Measurements from ENCODE around the gene PADI2. TPM values are rescaled to one million over a fixed set of nuclear protein-coding genes. Genes with fewer than 3 reads are reported as not detected.

Gene PADI2
- total RNA-seq, 1 donor from 2014 or later, result 15.2 TPM

DNA sequence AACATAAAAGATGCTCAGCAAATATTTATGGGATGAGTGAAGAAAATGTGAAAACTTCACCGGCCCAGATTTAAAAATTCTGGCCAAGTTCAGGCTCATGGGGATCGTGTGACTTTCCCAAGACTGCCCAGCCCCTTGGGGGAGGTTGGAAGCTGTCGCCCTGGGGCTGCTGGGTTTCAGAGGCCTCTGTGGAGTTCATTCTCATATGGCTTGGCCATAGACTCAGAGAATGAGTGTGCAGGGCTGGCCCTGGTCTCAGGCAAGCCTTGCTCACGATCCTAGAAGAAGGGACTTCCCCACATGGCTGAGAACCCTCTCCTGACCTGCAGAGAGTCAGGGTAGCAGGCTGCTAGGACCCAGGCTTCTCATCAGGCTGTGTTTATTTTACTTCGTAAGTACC lies 24.6 kb downstream of the PADI2 start:
- no peak overlapping the region for H3K4me3 ChIP-seq (ENCODE audit: low read depth, low read length)
- DNase-seq (ENCODE audit: low read depth), result no peak
- TF ChIP-seq, protein P1, sequence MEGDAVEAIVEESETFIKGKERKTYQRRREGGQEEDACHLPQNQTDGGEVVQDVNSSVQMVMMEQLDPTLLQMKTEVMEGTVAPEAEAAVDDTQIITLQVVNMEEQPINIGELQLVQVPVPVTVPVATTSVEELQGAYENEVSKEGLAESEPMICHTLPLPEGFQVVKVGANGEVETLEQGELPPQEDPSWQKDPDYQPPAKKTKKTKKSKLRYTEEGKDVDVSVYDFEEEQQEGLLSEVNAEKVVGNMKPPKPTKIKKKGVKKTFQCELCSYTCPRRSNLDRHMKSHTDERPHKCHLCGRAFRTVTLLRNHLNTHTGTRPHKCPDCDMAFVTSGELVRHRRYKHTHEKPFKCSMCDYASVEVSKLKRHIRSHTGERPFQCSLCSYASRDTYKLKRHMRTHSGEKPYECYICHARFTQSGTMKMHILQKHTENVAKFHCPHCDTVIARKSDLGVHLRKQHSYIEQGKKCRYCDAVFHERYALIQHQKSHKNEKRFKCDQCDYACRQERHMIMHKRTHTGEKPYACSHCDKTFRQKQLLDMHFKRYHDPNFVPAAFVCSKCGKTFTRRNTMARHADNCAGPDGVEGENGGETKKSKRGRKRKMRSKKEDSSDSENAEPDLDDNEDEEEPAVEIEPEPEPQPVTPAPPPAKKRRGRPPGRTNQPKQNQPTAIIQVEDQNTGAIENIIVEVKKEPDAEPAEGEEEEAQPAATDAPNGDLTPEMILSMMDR (conservative IDR thresholded peaks at IDR 0.05; ENCODE audit: low read depth, low read length), result no peak

DNA sequence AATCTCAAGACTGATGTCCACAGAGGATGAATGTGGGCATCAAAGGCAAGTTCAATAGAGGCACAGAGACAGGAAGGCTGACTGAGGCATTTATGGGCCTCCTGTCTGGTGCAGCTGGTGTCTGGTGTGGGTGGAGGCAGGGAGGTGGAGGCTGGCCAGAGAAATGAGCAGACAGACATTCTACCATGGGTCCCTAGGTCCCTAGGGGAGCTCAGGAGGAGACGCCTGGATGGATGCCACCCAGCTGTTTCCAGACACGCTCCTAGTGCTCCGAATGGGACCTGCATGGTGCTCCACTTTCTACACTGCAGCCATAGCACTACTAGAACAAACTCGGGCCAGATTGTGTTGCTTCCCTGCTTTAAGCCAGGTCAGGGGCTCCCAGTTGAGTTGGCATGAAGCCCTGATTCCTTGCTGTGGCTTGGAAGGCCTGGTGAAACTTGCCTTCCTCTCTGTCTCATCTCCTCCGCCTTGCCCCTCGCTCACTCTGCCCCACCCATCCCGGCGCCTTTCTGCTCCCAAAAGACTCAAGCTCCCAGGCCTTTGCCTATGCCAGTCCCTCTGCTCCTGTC lies 25.3 kb downstream of the PADI2 start:
- H3K4me3 ChIP-seq (ENCODE audit: low read depth, low read length), result no peak overlapping the region
- TF ChIP-seq, protein P1 (conservative IDR thresholded peaks at IDR 0.05; ENCODE audit: low read depth, low read length), result no peak
- no peak for DNase-seq (ENCODE audit: low read depth)

DNA sequence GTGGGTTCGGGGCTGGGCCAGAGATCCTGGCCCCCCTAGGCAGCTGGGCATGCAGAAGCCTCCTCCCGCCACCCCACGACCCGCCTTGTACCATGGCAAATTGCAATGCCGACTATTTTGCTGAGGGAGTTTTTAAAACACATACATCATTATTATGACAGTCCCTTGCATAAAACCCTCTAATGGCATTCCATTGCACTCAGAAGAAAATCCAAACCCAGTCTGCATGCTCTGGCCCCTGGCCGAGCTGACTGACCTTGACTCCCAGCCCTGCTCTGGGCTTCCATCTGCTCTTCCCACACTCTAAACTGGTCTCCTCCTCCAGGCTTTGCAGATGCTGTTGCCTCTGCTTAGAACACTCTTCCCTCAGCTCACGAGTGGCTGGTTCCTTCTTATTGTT lies 28.0 kb downstream of the PADI2 start:
- TF ChIP-seq, protein P1 (conservative IDR thresholded peaks at IDR 0.05; ENCODE audit: low read depth, low read length), result no peak
- H3K4me3 ChIP-seq (ENCODE audit: low read depth, low read length), result no peak overlapping the region
- DNase-seq (ENCODE audit: low read depth), result no peak

DNA sequence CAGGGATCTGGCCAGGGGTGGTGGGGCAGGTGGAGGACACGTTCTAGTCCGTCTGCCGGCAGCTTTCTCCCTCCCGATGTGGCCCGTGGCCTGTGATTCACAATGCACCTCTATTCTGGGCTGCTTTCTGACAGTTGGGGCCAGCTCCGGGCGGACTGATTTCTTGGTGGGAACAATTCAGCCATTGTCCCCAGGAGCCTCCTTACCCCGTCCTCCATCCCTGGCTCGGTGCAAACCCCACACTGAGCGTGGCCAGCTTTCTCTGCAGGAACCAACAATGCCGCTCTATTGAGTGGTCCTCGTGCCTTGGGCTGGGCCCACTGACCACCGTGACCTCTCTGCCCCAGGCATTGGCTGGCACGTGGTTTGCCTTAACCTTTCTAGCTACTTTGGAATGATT lies 29.7 kb downstream of the PADI2 start:
- H3K4me3 ChIP-seq (ENCODE audit: low read depth, low read length), result no peak overlapping the region
- DNase-seq (ENCODE audit: low read depth), result no peak
- TF ChIP-seq, protein P1 (conservative IDR thresholded peaks at IDR 0.05; ENCODE audit: low read depth, low read length), result no peak

DNA sequence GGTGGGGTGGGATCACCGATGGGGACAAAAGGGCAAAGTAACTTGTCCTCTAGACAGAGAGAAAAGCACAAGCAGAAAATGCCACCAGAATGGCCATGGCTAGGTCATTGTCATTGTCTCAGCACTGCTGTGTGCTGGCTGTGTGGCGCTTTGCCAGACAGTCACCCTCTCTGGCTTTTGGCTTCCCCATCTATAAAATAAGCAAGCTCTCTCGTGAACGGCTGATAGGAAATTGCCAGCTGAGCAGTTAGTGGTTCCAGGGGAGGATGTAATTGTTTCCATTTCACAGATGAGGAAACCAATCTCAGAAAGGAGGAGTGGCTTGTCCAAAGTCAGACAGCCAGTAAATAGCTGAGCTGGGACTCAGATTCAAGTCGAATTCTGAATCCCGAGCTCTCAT lies 32.5 kb downstream of the PADI2 start:
- TF ChIP-seq, protein P1 (conservative IDR thresholded peaks at IDR 0.05; ENCODE audit: low read depth, low read length), result no peak
- DNase-seq (ENCODE audit: low read depth), result no peak

DNA sequence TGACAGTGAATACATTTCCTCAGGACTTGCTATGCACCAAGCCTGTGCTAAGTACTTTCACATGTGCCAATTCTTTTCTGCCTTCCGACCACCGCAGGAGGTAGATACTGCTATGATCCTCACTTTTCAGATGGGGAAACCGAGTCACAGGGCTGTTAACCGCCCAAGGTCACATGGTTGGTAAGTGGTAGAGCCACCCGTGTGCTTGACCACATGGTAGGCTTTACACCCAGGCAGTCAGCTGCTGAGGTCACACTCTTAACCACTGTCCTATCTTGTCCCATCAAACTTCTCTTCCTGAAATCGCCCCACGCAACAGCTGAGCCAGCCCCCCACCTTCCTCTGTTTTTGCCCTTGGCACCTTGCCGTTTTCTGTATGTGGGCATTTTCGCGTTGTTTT lies 34.5 kb downstream of the PADI2 start:
- no peak overlapping the region for H3K4me3 ChIP-seq (ENCODE audit: low read depth, low read length)
- no peak for DNase-seq (ENCODE audit: low read depth)
- TF ChIP-seq, protein P1 (conservative IDR thresholded peaks at IDR 0.05; ENCODE audit: low read depth, low read length), result no peak

More for the DNA sequence above, 32.5 kb downstream of the PADI2 start:
- H3K4me3 ChIP-seq (ENCODE audit: low read depth, low read length), result no peak overlapping the region

DNA sequence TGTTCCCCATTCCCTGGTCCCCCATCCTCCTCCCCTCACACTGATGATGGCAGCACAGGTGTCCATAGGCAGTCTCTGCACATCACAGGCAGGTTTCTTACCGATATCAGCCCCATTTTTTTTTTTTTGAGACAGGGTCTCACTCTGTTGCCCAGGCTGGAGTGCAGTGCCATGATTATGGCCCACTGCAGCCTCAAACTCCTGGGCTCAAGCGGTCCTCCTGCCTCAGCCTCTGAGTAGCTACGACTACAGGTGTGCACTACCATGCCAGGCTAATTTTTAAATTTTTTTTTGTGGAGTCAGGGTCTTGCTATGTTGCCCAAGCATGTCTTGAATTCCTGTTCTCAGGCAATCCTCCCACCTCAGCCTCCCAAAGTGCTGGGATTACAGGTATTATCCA lies 36.5 kb downstream of the PADI2 start:
- TF ChIP-seq, protein P1 (conservative IDR thresholded peaks at IDR 0.05; ENCODE audit: low read depth, low read length), result no peak
- no peak for DNase-seq (ENCODE audit: low read depth)
- no peak overlapping the region for H3K4me3 ChIP-seq (ENCODE audit: low read depth, low read length)

Measured in epithelial cell of proximal tubule (primary cell).